ENCODE data around the gene KLHDC4.
"Not testable (repeated sequence)": the region's sequence is repeated elsewhere in the genome, so short reads cannot be mapped to it uniquely, and the experiment has no call there.

Gene KLHDC4

GRCh38 chr16:87742781-87743490 is 22.9 kb downstream of the KLHDC4 start:
- DNase-seq (ENCODE audit: low read depth): no peak

GRCh38 chr16:87741700-87742415 is 23.9 kb downstream of the KLHDC4 start:
- no peak for DNase-seq (ENCODE audit: low read depth)

GRCh38 chr16:87740909-87741424 is 24.8 kb downstream of the KLHDC4 start:
- no peak for DNase-seq (ENCODE audit: low read depth)

GRCh38 chr16:87740441-87740840 is 25.3 kb downstream of the KLHDC4 start:
- DNase-seq (ENCODE audit: low read depth): no peak

- DNase-seq (ENCODE audit: low read depth): no peak
Measured at GRCh38 chr16:87739801-87740200, 26.0 kb downstream of the KLHDC4 start.

- no peak for DNase-seq (ENCODE audit: low read depth)
Measured at GRCh38 chr16:87736008-87736382, 29.8 kb downstream of the KLHDC4 start.

GRCh38 chr16:87735270-87736007 is 30.3 kb downstream of the KLHDC4 start:
- DNase-seq (ENCODE audit: low read depth): no peak

- DNase-seq (ENCODE audit: low read depth): no peak
Measured at GRCh38 chr16:87734644-87735043, 31.1 kb downstream of the KLHDC4 start.

- DNase-seq (ENCODE audit: low read depth): no peak
Measured at GRCh38 chr16:87733190-87733589, 32.6 kb downstream of the KLHDC4 start.

GRCh38 chr16:87731607-87732006 is 34.2 kb downstream of the KLHDC4 start:
- DNase-seq (ENCODE audit: low read depth): no peak

- no peak for DNase-seq (ENCODE audit: low read depth)
Measured at GRCh38 chr16:87729266-87729954, 36.4 kb downstream of the KLHDC4 start.

GRCh38 chr16:87728026-87728425 is 37.8 kb downstream of the KLHDC4 start:
- DNase-seq (ENCODE audit: low read depth): no peak

GRCh38 chr16:87727346-87727745 is 38.4 kb downstream of the KLHDC4 start:
- no peak for DNase-seq (ENCODE audit: low read depth)

- not testable (repeated sequence) for DNase-seq (ENCODE audit: low read depth)
Measured at GRCh38 chr16:87726577-87726976, 39.2 kb downstream of the KLHDC4 start.

GRCh38 chr16:87725596-87726235 is 40.1 kb downstream of the KLHDC4 start:
- no peak for DNase-seq (ENCODE audit: low read depth)

- no peak for DNase-seq (ENCODE audit: low read depth)
Measured at GRCh38 chr16:87724490-87725291, 41.1 kb downstream of the KLHDC4 start.

GRCh38 chr16:87723226-87723623 is 42.6 kb downstream of the KLHDC4 start:
- DNase-seq (ENCODE audit: low read depth): no peak

GRCh38 chr16:87722590-87723225 is 43.1 kb downstream of the KLHDC4 start:
- no peak for DNase-seq (ENCODE audit: low read depth)

GRCh38 chr16:87721622-87722585 is 43.9 kb downstream of the KLHDC4 start:
- no peak for DNase-seq (ENCODE audit: low read depth)
